Kidney (tissue), 14 donors: Measurements from ENCODE around the gene ARL8B. TPM values are rescaled to one million over a fixed set of nuclear protein-coding genes. Genes with fewer than 3 reads are reported as not detected.

Experiments used
- DNase-seq, 5 donors: peaks; one replicate each; pipeline ENCODE4 v3.0.0-alpha.2; 2013 to 2020
- FAIRE-seq: peaks from 2 replicates; lab custom pipeline; 2012; peaks lifted over from hg19 to GRCh38; lab: Jason Lieb, UNC
- H3K27ac ChIP-seq, 2 donors: one replicate each; pipeline ENCODE4 v1.7.0; 2013; ENCODE audit warnings: low read depth in 2 of 2, low read length in 2 of 2, inconsistent platforms in 1 of 2
- H3K27me3 ChIP-seq: one replicate; pipeline ENCODE4 v1.7.1; 2013; ENCODE audit warnings: low read length, inconsistent platforms; ENCODE audit not compliant: control insufficient read depth, insufficient read depth
- H3K36me3 ChIP-seq, 3 donors: one replicate each; pipeline versions ENCODE4 v1.7.0 to v1.7.1; 2013; ENCODE audit warnings: low read length in 3 of 3, control low read depth in 1 of 3, inconsistent platforms in 1 of 3; ENCODE audit not compliant: insufficient read depth in 3 of 3, control insufficient read depth in 2 of 3
- H3K4me1 ChIP-seq, 3 donors: one replicate each; pipeline versions ENCODE4 v1.7.0 to v1.7.1; 2013; ENCODE audit warnings: low read length in 3 of 3, inconsistent platforms in 1 of 3, low read depth in 1 of 3; ENCODE audit not compliant: control insufficient read depth in 2 of 3, insufficient read depth in 2 of 3
- H3K4me3 ChIP-seq, 3 donors: one replicate each; pipeline versions ENCODE4 v1.7.0 to v1.8.1; 2013; ENCODE audit warnings: low read length in 3 of 3, control low read depth in 1 of 3, inconsistent platforms in 1 of 3
- H3K9ac ChIP-seq, 3 donors: one replicate each; pipeline versions ENCODE4 v1.7.0 to v1.7.1; 2013; ENCODE audit warnings: low read length in 3 of 3, control low read depth in 1 of 3, inconsistent platforms in 1 of 3
- H3K9me3 ChIP-seq, 3 donors: one replicate each; pipeline versions ENCODE4 v1.7.0 to v1.7.1; 2013; ENCODE audit warnings: low read length in 3 of 3, control low read depth in 1 of 3, inconsistent platforms in 1 of 3; ENCODE audit not compliant: control insufficient read depth in 2 of 3, insufficient read depth in 1 of 3
- intact Hi-C: fragments of 100-400 bp; cut with DNase I; formaldehyde crosslinking; loops from one replicate; pipeline ENCODE4 v1.11.1; 2022
- polyA plus RNA-seq: library from polyadenylated mRNA; stranded (reverse); fragments of 350-450 nt; fragmentation: Illumina TruSeq; extraction: RNeasy Lipid Tissue Mini Kit (QIAGEN cat#74804); gene quantifications from one replicate; pipeline ENCODE4 v1.2.3, GENCODE V29; 2014; ENCODE audit warnings: low read depth, low replicate concordance; ENCODE audit not compliant: insufficient read depth
- total RNA-seq: library from RNA; stranded (reverse); fragmentation: NEBNext Ultra II Directional; extraction: Animal tissue kit (Norgen Biotek cat#: 25700); gene quantifications from one replicate; pipeline ENCODE4 v1.2.1, GENCODE V29; 2021
- TF ChIP-seq, protein P1 (sequence below): IDR thresholded peaks from 3 replicates; pipeline ENCODE4 v1.5.1; 2012; ENCODE audit warnings: mild to moderate bottlenecking, moderate library complexity, borderline replicate concordance; ENCODE audit not compliant: insufficient read depth; ENCODE audit errors: extremely low read depth
- donor health status: control.
- donor health status: control.
- donor health status: control.
- donor health status: control.
- donor health status: control.
- donor health status: DM: yes; HTN: yes; CAD: no.
- donor health status: Normal renal cell carcinoma (clear cell type).

The ARL8B gene
- total and polyA plus RNA-seq, 2 donors from 2014 or later = 49.1 to 62.7 TPM

DNA sequence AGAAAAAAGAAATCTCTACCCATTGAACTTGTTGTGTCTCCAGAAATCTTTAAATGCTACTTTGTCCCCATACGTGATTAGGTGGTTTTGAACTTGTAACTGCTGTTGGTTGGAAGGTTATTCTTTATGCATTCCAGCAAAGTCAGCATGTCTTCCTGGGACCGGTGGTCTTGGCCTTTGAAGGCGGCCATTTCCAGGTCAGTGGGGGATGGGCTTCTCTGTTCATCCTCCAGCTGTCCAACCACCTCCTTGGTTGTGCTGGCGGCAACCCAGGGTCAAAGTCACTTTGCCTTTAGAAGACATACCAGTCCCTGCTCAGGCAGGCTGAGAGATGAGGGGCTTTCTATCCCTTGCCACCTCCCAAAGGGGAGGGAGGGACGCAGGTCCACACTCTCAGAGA is 37.9 kb upstream of the ARL8B start:
- no peak for DNase-seq

DNA sequence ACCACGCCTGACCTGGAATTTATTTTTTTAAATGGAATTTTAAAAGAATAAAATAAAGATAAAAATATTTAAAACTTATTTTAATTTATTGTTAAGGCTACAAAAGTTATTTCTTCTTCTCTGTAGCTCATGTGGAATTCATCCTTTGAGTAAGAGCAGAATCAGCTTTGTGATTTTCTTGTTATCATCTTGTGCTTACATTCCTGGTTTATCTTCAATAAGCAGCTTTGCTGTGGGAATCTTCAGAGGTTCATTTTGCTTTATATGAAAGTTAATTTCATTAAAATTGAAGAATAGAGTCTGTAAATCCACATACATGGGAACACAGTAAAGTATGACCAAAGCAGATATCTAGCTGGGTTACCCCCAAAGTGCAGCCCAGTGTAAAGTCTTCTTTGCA is 35.4 kb upstream of the ARL8B start:
- DNase-seq = no peak
- Histone ChIP-seq H3K27ac (no peak overlapping the region), H3K36me3 (no peaks in the 10 kb centered on the region), H3K9ac (no peak overlapping the region), H3K4me1 (no peaks in the 10 kb centered on the region), H3K4me3 (no peak overlapping the region), H3K9me3 (no peaks in the 10 kb centered on the region), H3K27me3 (no peaks in the 10 kb centered on the region)
- TF ChIP-seq, protein P1, sequence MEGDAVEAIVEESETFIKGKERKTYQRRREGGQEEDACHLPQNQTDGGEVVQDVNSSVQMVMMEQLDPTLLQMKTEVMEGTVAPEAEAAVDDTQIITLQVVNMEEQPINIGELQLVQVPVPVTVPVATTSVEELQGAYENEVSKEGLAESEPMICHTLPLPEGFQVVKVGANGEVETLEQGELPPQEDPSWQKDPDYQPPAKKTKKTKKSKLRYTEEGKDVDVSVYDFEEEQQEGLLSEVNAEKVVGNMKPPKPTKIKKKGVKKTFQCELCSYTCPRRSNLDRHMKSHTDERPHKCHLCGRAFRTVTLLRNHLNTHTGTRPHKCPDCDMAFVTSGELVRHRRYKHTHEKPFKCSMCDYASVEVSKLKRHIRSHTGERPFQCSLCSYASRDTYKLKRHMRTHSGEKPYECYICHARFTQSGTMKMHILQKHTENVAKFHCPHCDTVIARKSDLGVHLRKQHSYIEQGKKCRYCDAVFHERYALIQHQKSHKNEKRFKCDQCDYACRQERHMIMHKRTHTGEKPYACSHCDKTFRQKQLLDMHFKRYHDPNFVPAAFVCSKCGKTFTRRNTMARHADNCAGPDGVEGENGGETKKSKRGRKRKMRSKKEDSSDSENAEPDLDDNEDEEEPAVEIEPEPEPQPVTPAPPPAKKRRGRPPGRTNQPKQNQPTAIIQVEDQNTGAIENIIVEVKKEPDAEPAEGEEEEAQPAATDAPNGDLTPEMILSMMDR = no peak
- no peak for FAIRE-seq
- intact Hi-C loops = no loop called here

More for the DNA sequence above, 37.9 kb upstream of the ARL8B start:
- intact Hi-C loops = no loop called here
- H3K27ac ChIP-seq = no peak overlapping the region
- no peaks in the 10 kb centered on the region for H3K9me3 ChIP-seq
- no peak for FAIRE-seq
- H3K4me3 ChIP-seq = no peak overlapping the region
- no peaks in the 10 kb centered on the region for H3K27me3 ChIP-seq
- no peak overlapping the region for H3K9ac ChIP-seq
- H3K4me1 ChIP-seq = no peaks in the 10 kb centered on the region
- no peaks in the 10 kb centered on the region for H3K36me3 ChIP-seq
- TF ChIP-seq, protein P1 = no peak

DNA sequence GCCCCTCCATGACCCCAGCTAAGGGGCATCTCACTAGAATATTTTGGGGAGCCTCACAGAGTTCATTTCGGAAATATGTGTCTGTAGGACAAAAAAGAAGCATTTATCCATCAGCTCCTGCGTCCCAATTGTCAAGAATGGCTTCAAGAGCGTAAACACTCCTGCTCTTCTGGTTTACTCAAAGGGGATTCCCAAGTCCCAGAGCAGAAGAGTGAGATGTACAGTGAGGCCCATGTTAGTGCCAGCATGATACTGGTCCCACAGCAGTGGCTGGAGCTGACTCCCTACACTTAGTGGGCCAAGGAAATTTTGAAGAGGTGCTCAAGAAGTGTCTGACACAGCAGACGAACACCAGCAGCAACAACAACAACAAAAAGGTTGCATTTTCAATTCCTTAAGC is 34.9 kb upstream of the ARL8B start:
- DNase-seq (no peak), FAIRE-seq (no peak)
- Histone ChIP-seq H3K36me3 (no peaks in the 10 kb centered on the region), H3K27ac (no peak overlapping the region), H3K4me1 (no peaks in the 10 kb centered on the region), H3K9ac (no peak overlapping the region), H3K4me3 (no peak overlapping the region), H3K9me3 (no peaks in the 10 kb centered on the region), H3K27me3 (no peaks in the 10 kb centered on the region)
- intact Hi-C loops = no loop called here
- TF ChIP-seq, protein P1 = no peak

DNA sequence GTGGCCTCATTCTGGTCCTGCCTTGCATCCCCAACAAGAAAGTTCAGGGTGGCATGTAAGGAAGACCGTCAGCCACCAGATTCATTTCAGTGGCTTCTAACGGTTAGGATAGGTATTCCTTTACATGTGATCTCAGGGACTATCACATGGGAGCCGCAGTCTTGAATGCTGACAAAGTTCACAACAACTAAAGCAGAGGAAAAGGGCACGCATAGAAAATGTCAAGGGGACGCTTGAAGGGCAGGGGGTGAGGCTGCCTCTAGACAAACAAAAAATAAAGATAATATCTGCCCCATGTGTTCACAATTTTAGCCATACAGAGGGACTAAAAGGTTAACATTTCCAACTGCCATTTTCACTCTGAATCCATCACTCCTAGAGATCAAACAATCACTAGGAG is 31.9 kb upstream of the ARL8B start:
- intact Hi-C loops = no loop called here
- H3K9ac ChIP-seq = no peak overlapping the region
- no peak for DNase-seq
- no peaks in the 10 kb centered on the region for H3K36me3 ChIP-seq
- no peaks in the 10 kb centered on the region for H3K4me1 ChIP-seq
- H3K27me3 ChIP-seq = no peaks in the 10 kb centered on the region
- FAIRE-seq = no peak
- TF ChIP-seq, protein P1 = no peak
- no peak overlapping the region for H3K27ac ChIP-seq
- no peak overlapping the region for H3K4me3 ChIP-seq
- no peaks in the 10 kb centered on the region for H3K9me3 ChIP-seq
